Mucosa of descending colon (tissue), 3 donors: ENCODE data around the gene MED15. TPM values are rescaled to one million over a fixed set of nuclear protein-coding genes. Genes with fewer than 3 reads are reported as not detected.

ENCODE experiments used
- ATAC-seq: fragments of 200-7000 bp; cut with Tn5 transposase; one replicate; pipeline ENCODE4 v1.9.1; 2020; ENCODE audit warnings: mild to moderate bottlenecking, moderate library complexity
- DNase-seq, 3 donors: peaks; one replicate each; pipeline ENCODE4 v3.0.0-alpha.2; 2020
- H3K36me3 ChIP-seq: fragments of 200-600 bp; one replicate; pipeline ENCODE4 v1.8.0; 2021; ENCODE audit warnings: low read depth, mild to moderate bottlenecking
- H3K4me1 ChIP-seq: fragments of 200-600 bp; one replicate; pipeline ENCODE4 v1.8.0; 2021; ENCODE audit warnings: low read depth, mild to moderate bottlenecking
- H3K4me3 ChIP-seq: fragments of 200-600 bp; one replicate; pipeline ENCODE4 v1.8.0; 2021; ENCODE audit warnings: mild to moderate bottlenecking
- H3K9me3 ChIP-seq: fragments of 200-600 bp; one replicate; pipeline ENCODE4 v1.8.0; 2021; ENCODE audit warnings: mild to moderate bottlenecking
- intact Hi-C, 2 donors: fragments of 100-400 bp; cut with DNase I in 1 of 2; cut with micrococcal nuclease in 1 of 2; formaldehyde crosslinking; loops; one replicate each; pipeline versions ENCODE4 v1.11.0 to v1.11.1; 2022; cut with DNase I, micrococcal nuclease
- total RNA-seq, 3 donors: library from RNA; stranded (reverse); fragmentation: NEBNext Ultra II Directional in 2 of 3; extraction: Animal tissue kit (Norgen Biotek cat#: 25700) in 2 of 3; gene quantifications; one replicate each; pipeline versions ENCODE4 v1.2.1 to v1.2.4, GENCODE V29; 2021 to 2023
- TF ChIP-seq, protein P1 (sequence below): fragments of 200-600 bp; IDR thresholded peaks from one replicate; pipeline ENCODE4 v1.8.0; 2022; ENCODE audit warnings: antibody characterized with exemption, mild to moderate bottlenecking
- donor health status: DM: no; HTN: no; CAD: no; lungs with moderate emphysema.
- donor health status: DM: no; HTN: no; CAD: no.
- donor health status: DM: no; HTN: yes; CAD: no.

MED15 gene
- total RNA-seq, 3 donors from 2014 or later = 99.9 to 125 (median 114) TPM

DNA sequence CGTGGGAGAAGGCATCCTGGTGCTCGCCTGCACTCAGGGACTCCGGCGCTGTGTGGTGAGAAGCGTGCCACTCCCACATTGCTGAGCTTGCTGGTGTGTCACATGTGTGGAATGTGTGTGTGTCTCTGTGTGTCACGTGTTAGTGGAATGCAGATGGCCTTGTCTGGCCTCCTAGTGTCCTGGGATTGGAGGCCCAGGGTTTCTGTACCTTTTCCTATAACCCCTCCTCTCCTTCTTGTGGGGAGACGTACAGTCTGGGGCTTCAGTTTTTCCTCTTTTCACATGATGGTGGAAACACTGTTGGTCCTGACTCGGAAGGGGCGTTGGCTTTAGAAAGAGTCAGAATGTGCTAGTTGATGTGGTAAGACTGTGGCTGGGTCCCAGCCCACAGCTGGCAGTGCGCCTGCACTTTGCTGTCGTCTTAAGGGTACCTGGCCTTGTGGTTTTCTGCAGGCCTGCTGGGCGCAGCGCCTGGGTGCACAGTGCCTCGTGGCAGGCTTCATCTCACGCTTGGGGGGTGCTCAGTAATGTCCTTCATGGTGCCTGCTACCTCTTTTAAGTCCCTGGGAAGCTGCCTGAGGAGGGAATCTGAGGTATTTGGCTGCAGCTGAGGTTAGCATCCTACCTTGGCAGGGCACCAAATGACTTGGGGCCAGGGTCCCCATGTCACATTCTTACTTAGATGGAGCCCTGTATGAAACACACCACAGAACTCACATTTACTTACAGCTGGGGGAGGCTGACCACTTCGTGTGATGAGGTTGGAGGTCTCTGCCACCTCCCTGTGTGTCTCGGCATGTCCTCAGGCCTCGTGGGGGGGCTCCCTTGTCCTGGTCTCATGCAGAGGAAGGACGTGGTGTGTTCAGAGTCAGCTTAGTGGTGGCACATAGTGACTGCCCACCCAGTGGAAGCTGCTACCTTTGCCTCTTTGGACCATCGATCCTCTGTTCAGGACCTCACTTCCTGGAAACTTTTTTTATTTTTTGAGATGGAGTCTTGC, 61.9 kb downstream of the MED15 start:
- H3K4me1 ChIP-seq = peaks cover 10% of the 10 kb centered on the region
- no peak overlapping the region for H3K4me3 ChIP-seq
- TF ChIP-seq, protein P1, sequence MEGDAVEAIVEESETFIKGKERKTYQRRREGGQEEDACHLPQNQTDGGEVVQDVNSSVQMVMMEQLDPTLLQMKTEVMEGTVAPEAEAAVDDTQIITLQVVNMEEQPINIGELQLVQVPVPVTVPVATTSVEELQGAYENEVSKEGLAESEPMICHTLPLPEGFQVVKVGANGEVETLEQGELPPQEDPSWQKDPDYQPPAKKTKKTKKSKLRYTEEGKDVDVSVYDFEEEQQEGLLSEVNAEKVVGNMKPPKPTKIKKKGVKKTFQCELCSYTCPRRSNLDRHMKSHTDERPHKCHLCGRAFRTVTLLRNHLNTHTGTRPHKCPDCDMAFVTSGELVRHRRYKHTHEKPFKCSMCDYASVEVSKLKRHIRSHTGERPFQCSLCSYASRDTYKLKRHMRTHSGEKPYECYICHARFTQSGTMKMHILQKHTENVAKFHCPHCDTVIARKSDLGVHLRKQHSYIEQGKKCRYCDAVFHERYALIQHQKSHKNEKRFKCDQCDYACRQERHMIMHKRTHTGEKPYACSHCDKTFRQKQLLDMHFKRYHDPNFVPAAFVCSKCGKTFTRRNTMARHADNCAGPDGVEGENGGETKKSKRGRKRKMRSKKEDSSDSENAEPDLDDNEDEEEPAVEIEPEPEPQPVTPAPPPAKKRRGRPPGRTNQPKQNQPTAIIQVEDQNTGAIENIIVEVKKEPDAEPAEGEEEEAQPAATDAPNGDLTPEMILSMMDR = no peak
- DNase-seq = peak; percentile 49 to 84 (median 58)
- no peaks in the 10 kb centered on the region for H3K9me3 ChIP-seq
- intact Hi-C loops = no loop called here
- H3K36me3 ChIP-seq = peaks cover 9% of the 10 kb centered on the region
- peak; percentile 70 for ATAC-seq

DNA sequence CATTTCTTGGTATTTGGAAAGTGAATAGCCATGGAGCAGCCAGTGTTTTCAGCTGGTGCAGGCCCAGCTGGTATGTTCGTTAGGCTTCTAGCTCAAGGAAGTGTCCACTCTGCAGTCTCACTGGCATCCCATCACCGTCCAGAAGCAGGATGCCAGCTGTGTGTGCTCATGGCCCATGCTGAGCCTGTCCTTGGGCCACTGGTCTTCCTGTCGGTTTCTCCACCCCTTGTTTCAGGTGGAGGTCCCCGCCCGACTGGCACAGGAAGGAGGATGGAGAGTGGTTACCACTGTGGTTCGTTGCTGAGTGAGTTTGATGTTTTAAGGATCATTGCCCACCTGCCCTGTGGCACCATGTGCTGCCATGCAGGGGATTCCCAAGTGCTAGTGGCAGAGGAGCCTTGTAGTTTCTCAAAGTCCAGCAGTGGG, 63.7 kb downstream of the MED15 start:
- no peaks in the 10 kb centered on the region for H3K9me3 ChIP-seq
- intact Hi-C loops = no loop called here
- no peak overlapping the region for H3K4me3 ChIP-seq
- TF ChIP-seq, protein P1 = no peak
- peak in 1 of 3 donors; percentile 49 for DNase-seq
- peaks cover 9% of the 10 kb centered on the region for H3K36me3 ChIP-seq
- no peak for ATAC-seq
- peaks cover 10% of the 10 kb centered on the region for H3K4me1 ChIP-seq

DNA sequence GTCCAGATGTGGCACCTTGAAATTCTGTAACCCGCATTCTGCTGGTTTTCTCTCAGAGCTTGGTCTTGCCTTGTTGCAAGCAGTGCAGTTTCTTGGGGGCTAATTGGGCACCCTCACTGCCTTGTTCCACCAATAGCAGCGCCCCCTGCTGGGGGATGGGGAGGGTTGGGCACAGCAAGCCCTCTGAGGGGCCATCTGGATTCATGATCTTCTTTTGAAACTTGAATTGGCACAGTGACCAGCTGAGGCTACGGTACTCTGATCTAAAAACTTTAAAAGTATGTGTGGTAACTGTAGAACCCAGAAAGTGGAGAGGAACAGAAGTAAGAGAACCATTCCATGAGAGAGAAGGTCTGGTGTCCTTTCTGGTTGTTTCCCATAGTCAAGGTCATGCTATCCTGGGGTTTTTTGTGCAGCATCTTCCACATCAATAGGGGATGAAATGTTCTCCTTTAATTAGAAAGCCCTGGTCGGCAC, 64.2 kb downstream of the MED15 start:
- no peaks in the 10 kb centered on the region for H3K9me3 ChIP-seq
- intact Hi-C loops = no loop called here
- H3K36me3 ChIP-seq = peaks cover 9% of the 10 kb centered on the region
- TF ChIP-seq, protein P1 = peak; percentile 70
- H3K4me3 ChIP-seq = no peak overlapping the region
- no peak for ATAC-seq
- H3K4me1 ChIP-seq = peaks cover 8% of the 10 kb centered on the region
- DNase-seq = peak; percentile 55 to 59 (median 59)

DNA sequence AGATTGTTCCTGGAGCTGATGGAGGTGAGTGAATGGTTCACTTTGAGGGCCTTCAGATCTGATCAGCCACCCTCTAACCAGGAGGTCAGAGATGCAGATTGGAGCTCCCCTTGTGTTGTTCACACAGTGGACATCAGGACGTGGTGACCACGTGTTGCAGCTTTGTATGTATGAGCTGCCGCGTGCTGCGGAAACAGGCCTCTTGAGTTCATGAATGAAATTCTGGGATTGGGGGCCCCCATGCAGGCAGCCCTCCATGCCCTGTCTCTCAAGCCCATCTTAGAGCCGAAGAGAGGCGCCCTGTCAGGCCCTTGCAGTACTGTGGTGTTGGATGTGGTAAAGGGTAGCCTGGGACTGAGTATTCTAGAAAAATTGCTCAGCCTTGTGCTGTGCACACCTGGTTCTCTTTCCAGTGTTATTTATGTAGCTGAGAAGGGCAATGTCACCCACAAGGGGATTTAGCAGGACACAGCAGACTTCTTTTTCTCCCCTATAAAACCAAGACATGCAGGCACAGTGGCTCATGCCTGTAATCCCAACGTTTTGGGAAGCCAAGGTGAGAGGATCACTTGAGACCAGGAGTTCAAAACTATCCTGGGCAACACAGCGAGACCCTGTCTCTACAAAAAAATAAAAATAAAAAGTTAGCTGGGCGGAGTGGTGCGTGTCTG, 64.9 kb downstream of the MED15 start:
- Histone ChIP-seq H3K4me3 (no peak overlapping the region), H3K36me3 (peaks cover 7% of the 10 kb centered on the region), H3K4me1 (peaks cover 5% of the 10 kb centered on the region), H3K9me3 (no peaks in the 10 kb centered on the region)
- intact Hi-C loops = no loop called here
- no peak for ATAC-seq
- TF ChIP-seq, protein P1 = no peak
- peak in 1 of 3 donors; percentile 30 for DNase-seq

DNA sequence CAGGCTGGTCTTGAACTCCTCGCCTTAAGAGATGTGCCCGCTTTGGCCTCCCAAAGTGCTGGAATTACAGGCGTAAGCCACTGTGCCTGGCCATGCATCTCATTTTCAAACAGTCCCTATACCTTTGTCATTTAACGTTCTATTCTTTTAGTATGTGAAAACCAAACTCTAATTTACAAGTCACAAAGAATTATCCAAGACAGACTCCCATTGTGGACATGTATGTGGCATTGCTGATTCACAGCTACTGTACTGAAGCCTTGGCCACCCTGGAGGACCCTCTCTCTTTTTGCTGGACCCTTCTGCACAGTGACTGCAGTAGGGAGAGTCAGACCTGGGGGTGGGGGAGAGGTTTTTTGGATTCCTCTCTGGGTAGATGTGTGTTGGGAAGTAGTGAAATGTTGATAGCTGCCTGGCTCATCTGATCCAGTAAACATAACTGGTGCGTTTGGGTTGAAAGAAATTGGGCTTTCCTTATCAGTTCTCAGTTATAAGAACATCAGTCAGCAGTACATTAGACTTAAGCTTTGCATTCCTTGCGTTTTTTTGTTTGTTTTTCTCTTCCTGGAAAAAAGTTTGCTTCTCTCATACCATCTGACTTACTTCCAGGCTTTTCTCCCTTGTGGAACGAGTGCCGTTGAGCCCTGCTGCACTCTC, 65.9 kb downstream of the MED15 start:
- Histone ChIP-seq H3K36me3 (peaks cover 4% of the 10 kb centered on the region), H3K9me3 (no peaks in the 10 kb centered on the region), H3K4me1 (peaks cover 5% of the 10 kb centered on the region), H3K4me3 (no peak overlapping the region)
- DNase-seq (no peak), ATAC-seq (no peak)
- intact Hi-C loops = no loop called here
- TF ChIP-seq, protein P1 = no peak
